Measurements from ENCODE around the gene ZNF318. TPM values are rescaled to one million over a fixed set of nuclear protein-coding genes. Genes with fewer than 3 reads are reported as not detected.

The ZNF318 gene
- total RNA-seq, 4 donors from 2014 or later: 11.1 to 17.3 (median 14.6) TPM

DNA sequence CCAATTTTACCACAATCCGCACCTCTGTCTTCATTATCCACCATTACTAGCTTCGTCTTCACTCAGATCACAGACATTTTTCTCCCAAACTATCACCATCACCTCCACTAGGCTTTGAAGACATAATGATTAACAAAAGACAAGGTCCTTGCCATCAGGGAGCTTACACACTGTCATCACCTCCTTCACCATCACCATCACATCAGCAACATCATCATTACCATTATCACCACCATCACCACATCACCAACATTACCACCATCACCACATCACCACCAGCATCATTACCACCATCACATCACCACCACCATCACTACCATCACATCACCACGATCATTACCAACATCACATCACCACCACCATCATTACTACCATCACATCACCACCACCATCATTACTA lies 75.7 kb downstream of the ZNF318 start:
- no peaks in the 10 kb centered on the region for H3K36me3 ChIP-seq
- no peak for DNase-seq (ENCODE audit: extremely low spot score)
- no peak overlapping the region for H3K4me3 ChIP-seq
- WGBS: 98% methylated on average over 3 of the region's 3 CpGs
- H3K27me3 ChIP-seq: peaks cover 0 to 12% (median 0%) of the 10 kb centered on the region in 4 donors
- H3K9me3 ChIP-seq: no peaks in the 10 kb centered on the region
- intact Hi-C loops (cut with DNase I): no loop called here
- no peak for TF ChIP-seq EP300 (IDR thresholded peaks at IDR 0.05)
- H3K27ac ChIP-seq (replicated peaks in 1 of 4): no peak overlapping the region
- peaks cover 0 to 5% (median 2%) of the 10 kb centered on the region in 4 donors for H3K4me1 ChIP-seq

DNA sequence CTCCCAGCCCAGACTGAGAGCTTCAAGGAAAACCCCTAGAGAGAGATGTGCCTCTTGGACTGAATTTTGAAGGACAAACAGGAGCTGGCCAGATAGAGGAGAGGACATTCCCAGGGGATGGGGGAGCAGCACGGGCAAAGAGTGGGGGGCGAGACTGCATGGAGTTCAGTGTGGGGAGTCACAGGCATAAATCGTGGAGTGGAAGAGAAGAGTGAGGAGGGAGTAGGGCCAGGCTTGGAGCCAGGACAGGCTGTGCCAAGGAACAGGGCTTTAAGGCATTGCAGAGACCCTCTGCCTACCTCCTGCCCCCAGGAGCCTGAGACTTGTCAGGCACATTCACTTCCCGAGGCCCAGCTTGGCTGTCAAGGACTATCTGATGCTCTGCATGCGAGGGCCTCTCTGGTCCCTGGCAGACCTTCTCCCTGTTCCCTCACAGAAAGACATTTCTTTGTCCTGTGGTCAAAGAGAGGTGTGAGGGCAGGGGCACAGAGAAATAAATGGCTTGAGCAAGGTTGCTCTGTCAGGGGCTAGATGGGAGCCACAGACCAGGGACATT lies 76.6 kb downstream of the ZNF318 start:
- H3K4me3 ChIP-seq: no peak overlapping the region
- no peak for DNase-seq (ENCODE audit: extremely low spot score)
- no peaks in the 10 kb centered on the region for H3K9me3 ChIP-seq
- intact Hi-C loops (cut with DNase I): no loop called here
- H3K36me3 ChIP-seq: no peaks in the 10 kb centered on the region
- H3K27ac ChIP-seq (replicated peaks in 1 of 4): no peak overlapping the region
- WGBS: 79% methylated on average over 5 of the region's 5 CpGs
- TF ChIP-seq EP300 (IDR thresholded peaks at IDR 0.05) (no peak), POLR2AphosphoS5 (IDR thresholded peaks at IDR 0.05) (no peak), POLR2A (IDR thresholded peaks at IDR 0.05; ENCODE audit: low read depth) (no peak)
- TF ChIP-seq, protein P1, sequence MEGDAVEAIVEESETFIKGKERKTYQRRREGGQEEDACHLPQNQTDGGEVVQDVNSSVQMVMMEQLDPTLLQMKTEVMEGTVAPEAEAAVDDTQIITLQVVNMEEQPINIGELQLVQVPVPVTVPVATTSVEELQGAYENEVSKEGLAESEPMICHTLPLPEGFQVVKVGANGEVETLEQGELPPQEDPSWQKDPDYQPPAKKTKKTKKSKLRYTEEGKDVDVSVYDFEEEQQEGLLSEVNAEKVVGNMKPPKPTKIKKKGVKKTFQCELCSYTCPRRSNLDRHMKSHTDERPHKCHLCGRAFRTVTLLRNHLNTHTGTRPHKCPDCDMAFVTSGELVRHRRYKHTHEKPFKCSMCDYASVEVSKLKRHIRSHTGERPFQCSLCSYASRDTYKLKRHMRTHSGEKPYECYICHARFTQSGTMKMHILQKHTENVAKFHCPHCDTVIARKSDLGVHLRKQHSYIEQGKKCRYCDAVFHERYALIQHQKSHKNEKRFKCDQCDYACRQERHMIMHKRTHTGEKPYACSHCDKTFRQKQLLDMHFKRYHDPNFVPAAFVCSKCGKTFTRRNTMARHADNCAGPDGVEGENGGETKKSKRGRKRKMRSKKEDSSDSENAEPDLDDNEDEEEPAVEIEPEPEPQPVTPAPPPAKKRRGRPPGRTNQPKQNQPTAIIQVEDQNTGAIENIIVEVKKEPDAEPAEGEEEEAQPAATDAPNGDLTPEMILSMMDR (IDR thresholded peaks at IDR 0.05): no peak
- peaks cover 0 to 4% (median 0%) of the 10 kb centered on the region in 4 donors for H3K27me3 ChIP-seq
- peaks cover 0 to 4% (median under 1%) of the 10 kb centered on the region in 4 donors for H3K4me1 ChIP-seq

DNA sequence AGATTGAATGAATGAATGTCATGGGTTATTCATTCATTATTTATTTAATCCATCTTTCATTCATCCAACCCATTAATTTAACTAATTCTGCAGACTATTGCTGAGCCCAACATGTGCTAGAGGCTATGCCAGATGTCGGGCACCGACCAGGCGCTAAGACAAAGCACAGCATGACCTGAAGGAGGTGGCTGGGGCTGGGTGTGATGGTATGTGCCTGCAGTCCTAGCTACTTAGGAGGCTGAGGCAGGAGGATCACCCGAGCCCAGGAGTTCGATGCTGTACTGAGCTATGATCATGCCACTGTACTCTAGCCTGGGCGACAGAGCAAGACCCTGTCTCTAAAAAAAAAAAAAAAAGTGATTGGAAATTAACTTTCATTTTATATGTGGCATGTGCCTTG lies 77.1 kb downstream of the ZNF318 start:
- intact Hi-C loops (cut with DNase I): no loop called here
- no peak for DNase-seq (ENCODE audit: extremely low spot score)
- H3K9me3 ChIP-seq: no peaks in the 10 kb centered on the region
- H3K27ac ChIP-seq (replicated peaks in 1 of 4): no peak overlapping the region
- H3K4me3 ChIP-seq: no peak overlapping the region
- no peaks in the 10 kb centered on the region for H3K27me3 ChIP-seq
- H3K36me3 ChIP-seq: no peaks in the 10 kb centered on the region
- no peak for TF ChIP-seq POLR2AphosphoS5 (IDR thresholded peaks at IDR 0.05)
- TF ChIP-seq, protein P1 (IDR thresholded peaks at IDR 0.05): no peak
- no peak for TF ChIP-seq POLR2A (IDR thresholded peaks at IDR 0.05; ENCODE audit: low read depth)
- TF ChIP-seq EP300 (IDR thresholded peaks at IDR 0.05): no peak
- no peaks in the 10 kb centered on the region for H3K4me1 ChIP-seq
- 93% methylated on average over 6 of the region's 6 CpGs for WGBS

DNA sequence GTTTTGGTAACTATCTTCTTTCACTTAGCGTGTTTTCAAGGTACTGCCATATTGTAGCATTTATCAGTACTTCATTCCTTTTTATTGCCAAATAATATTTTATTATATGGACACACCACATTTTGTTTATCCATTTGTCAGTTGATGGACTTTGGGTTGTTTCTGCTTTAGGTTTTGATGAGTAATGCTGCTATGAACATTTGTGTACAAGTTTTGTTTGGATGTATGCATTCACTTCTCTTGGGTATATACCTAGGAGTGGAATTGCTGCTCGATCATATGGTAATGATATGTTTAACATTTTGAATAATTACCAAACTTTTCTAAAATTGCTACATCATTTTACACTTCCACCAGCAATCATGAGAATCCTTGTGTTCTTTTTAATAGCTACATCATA lies 77.7 kb downstream of the ZNF318 start:
- no peaks in the 10 kb centered on the region for H3K27me3 ChIP-seq
- H3K4me3 ChIP-seq: no peak overlapping the region
- H3K27ac ChIP-seq (replicated peaks in 1 of 4): no peak overlapping the region
- no peaks in the 10 kb centered on the region for H3K36me3 ChIP-seq
- no peaks in the 10 kb centered on the region for H3K9me3 ChIP-seq
- no peak for TF ChIP-seq POLR2AphosphoS5 (IDR thresholded peaks at IDR 0.05)
- TF ChIP-seq EP300 (IDR thresholded peaks at IDR 0.05): no peak
- no peak for TF ChIP-seq POLR2A (IDR thresholded peaks at IDR 0.05; ENCODE audit: low read depth)
- TF ChIP-seq, protein P1 (IDR thresholded peaks at IDR 0.05): no peak
- 98% methylated on average over 2 of the region's 2 CpGs for WGBS
- intact Hi-C loops (cut with DNase I): no loop called here
- DNase-seq (ENCODE audit: extremely low spot score): no peak
- no peaks in the 10 kb centered on the region for H3K4me1 ChIP-seq

DNA sequence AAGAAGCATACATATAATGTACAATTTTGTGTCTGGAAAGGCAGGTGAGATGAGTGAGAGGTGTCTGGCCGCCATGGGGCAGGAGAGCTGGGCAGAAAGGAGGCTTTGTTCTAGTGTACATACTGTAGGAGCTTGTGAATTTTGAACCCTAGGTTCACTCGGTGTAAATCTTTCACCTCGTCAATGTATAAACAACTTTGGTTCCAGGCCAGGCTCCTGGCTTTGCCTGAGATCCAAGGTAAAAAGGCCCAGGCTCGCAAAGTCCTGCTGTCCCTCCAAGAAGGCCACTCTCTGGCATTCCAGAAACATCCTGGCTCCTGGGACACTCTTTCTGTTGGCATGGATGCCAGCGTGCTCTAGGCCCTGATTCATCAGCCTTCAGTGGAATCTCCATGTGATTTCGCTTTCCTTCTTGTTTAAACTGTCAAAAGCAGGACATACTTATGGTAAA lies 78.5 kb downstream of the ZNF318 start:
- peaks cover 0 to 4% (median 0%) of the 10 kb centered on the region in 4 donors for H3K27me3 ChIP-seq
- no peak overlapping the region for H3K4me3 ChIP-seq
- no peak for DNase-seq (ENCODE audit: extremely low spot score)
- H3K27ac ChIP-seq (replicated peaks in 1 of 4): no peak overlapping the region
- no peaks in the 10 kb centered on the region for H3K4me1 ChIP-seq
- no peaks in the 10 kb centered on the region for H3K9me3 ChIP-seq
- TF ChIP-seq POLR2AphosphoS5 (IDR thresholded peaks at IDR 0.05) (no peak), POLR2A (IDR thresholded peaks at IDR 0.05; ENCODE audit: low read depth) (no peak)
- no peaks in the 10 kb centered on the region for H3K36me3 ChIP-seq
- WGBS: 77% methylated on average over 6 of the region's 6 CpGs
- intact Hi-C loops (cut with DNase I): no loop called here

Measured in esophagus muscularis mucosa (tissue), 4 donors.